K562 (cell line): ENCODE measurements around the gene CCDC85C. TPM values are rescaled to one million over a fixed set of nuclear protein-coding genes. Genes with fewer than 3 reads are reported as not detected.

ENCODE experiments used
- ATAC-seq: fragments of 200-7000 bp; cut with Tn5 transposase; 3 replicates; pipeline ENCODE4 v1.9.1; 2020; ENCODE audit warnings: moderate library complexity
- BruUV-seq: library from RNA; stranded (reverse); fragments of 400-500 nt; replicated peaks from 2 replicates; lab custom pipeline; 2021; lab: Mats Ljungman, UMichigan
- CTCF ChIA-PET: fragments of 300-600 bp; formaldehyde crosslinking; extraction: SDS; loops from one replicate; lab custom pipeline; 2021; ENCODE audit warnings: low intra/inter-chr PET ratio; lab: Yijun Ruan, JAX
- POLR2A ChIA-PET: fragments of 300-600, 350-650 bp; sonication (Branson Sonifier 250); formaldehyde crosslinking; extraction: SDS; loops from one replicate; lab custom pipeline; 2021; ENCODE audit warnings: antibody characterized with exemption, inconsistent platforms; lab: Yijun Ruan, JAX
- DNase-seq, 4 experiments: peaks; one replicate each; pipeline versions ENCODE4 v3.0.0 to v3.0.0-alpha.2; 2011 to 2018; ENCODE audit warnings: low spot score in 3 of 4, mixed read lengths in 3 of 4; ENCODE audit errors: extremely low read depth in 1 of 4
- FAIRE-seq: peaks from 2 replicates; lab custom pipeline; 2011; peaks lifted over from hg19 to GRCh38; lab: Jason Lieb, UNC
- H2AFZ ChIP-seq: 2 replicates; pipeline ENCODE4 v1.6.0; 2011; ENCODE audit warnings: low read depth, low read length, control low read depth, inconsistent platforms
- H3K27ac ChIP-seq: fragments of 200-600 bp; 3 replicates; pipeline ENCODE4 v1.8.0; 2011; ENCODE audit warnings: low read depth, mild to moderate bottlenecking, control low read depth, inconsistent platforms, low read length, moderate library complexity, mixed read lengths; ENCODE audit errors: extremely low read depth
- H3K27me3 ChIP-seq, 2 experiments: fragments of 300-600 bp in 1 of 2; 2 replicates in 1 of 2; 3 replicates in 1 of 2; pipeline versions ENCODE4 v1.6.0 to v1.8.0; 2011; ENCODE audit warnings: inconsistent platforms in 2 of 2, low read length in 2 of 2, mild to moderate bottlenecking in 1 of 2, mixed read lengths in 1 of 2, moderate library complexity in 1 of 2; ENCODE audit not compliant: control insufficient read depth in 2 of 2, insufficient read depth in 2 of 2
- H3K36me3 ChIP-seq: fragments of 300-600 bp; 3 replicates; pipeline ENCODE4 v1.8.0; 2011; ENCODE audit warnings: mild to moderate bottlenecking, low read length, inconsistent platforms; ENCODE audit not compliant: control insufficient read depth, insufficient read depth
- H3K4me1 ChIP-seq, 2 experiments: fragments of 200-600 bp in 1 of 2; replicated peaks in 1 of 2; 2 replicates in 1 of 2; 3 replicates in 1 of 2; pipeline versions ENCODE4 v1.5.1 to v1.8.0; 2011; ENCODE audit warnings: inconsistent platforms in 2 of 2, low read length in 2 of 2, mild to moderate bottlenecking in 1 of 2, mixed read lengths in 1 of 2, moderate library complexity in 1 of 2; ENCODE audit not compliant: control insufficient read depth in 2 of 2, insufficient read depth in 2 of 2
- H3K4me2 ChIP-seq: 2 replicates; pipeline ENCODE4 v1.6.1; 2011; ENCODE audit warnings: low read length, control low read depth, inconsistent platforms, mixed read lengths; ENCODE audit not compliant: insufficient read depth
- H3K4me3 ChIP-seq: fragments of 200-600 bp; sonication (generic), shearing (Covaris generic); 2 replicates; pipeline ENCODE4 v1.5.1; 2016; ENCODE audit warnings: control low read depth, inconsistent platforms
- H3K79me2 ChIP-seq: fragments of 200-600 bp; 3 replicates; pipeline ENCODE4 v1.8.0; 2011; ENCODE audit warnings: low read length, inconsistent platforms; ENCODE audit not compliant: control insufficient read depth, insufficient read depth
- H3K9ac ChIP-seq, 2 experiments: 2 replicates each; pipeline versions ENCODE4 v1.6.0 to v1.6.1; 2011; ENCODE audit warnings: low read depth in 2 of 2, low read length in 2 of 2, control low read depth in 1 of 2, inconsistent platforms in 1 of 2, mild to moderate bottlenecking in 1 of 2, mixed read lengths in 1 of 2; ENCODE audit not compliant: insufficient read depth in 1 of 2
- H3K9me1 ChIP-seq: one replicate; pipeline ENCODE4 v1.6.0; 2011; ENCODE audit warnings: inconsistent platforms, mild to moderate bottlenecking, low read length, moderate library complexity; ENCODE audit not compliant: control insufficient read depth, insufficient read depth
- H3K9me3 ChIP-seq: replicated peaks from 2 replicates; pipeline ENCODE4 v1.5.1; 2011; ENCODE audit warnings: low read depth, low read length, inconsistent platforms; ENCODE audit not compliant: control insufficient read depth, insufficient read depth
- H4K20me1 ChIP-seq: replicated peaks from 2 replicates; pipeline ENCODE4 v1.6.1; 2011; ENCODE audit warnings: low read length, inconsistent platforms, mixed read lengths; ENCODE audit not compliant: control insufficient read depth, insufficient read depth
- ATF4 ChIP-seq: fragments of 450-650 bp; formaldehyde crosslinking; IDR thresholded peaks from 2 replicates; pipeline ENCODE4 v1.4.0; 2022; ENCODE audit warnings: mild to moderate bottlenecking, moderate library complexity
- BHLHE40 ChIP-seq: IDR thresholded peaks from 2 replicates; pipeline ENCODE4 v1.6.1; 2011; ENCODE audit warnings: low read length, improper control_type of control experiment
- CCAR2 ChIP-seq: fragments of 200-400 bp; formaldehyde crosslinking; IDR thresholded peaks from 2 replicates; pipeline ENCODE4 v1.6.1; 2017; ENCODE audit warnings: mild to moderate bottlenecking, low read depth, low read length
- DACH1 ChIP-seq: fragments of 450-650 bp; IDR thresholded peaks from 2 replicates; pipeline ENCODE4 v1.6.1; 2018; ENCODE audit not compliant: partially characterized antibody
- DNMT1 ChIP-seq: fragments of 450-650 bp; IDR thresholded peaks from 2 replicates; pipeline ENCODE4 v1.6.1; 2016; ENCODE audit warnings: antibody characterized with exemption, mild to moderate bottlenecking
- ETV6 ChIP-seq, 3 experiments: fragments of 150-350 bp in 1 of 3; sonication (generic) in 1 of 3; formaldehyde crosslinking in 1 of 3; IDR thresholded peaks; 2 replicates each; pipeline versions ENCODE4 v1.6.1 to v1.8.0; 2014 to 2022; ENCODE audit warnings: borderline replicate concordance in 2 of 3, low read depth in 2 of 3, antibody characterized with exemption in 1 of 3, low read length in 1 of 3, mild to moderate bottlenecking in 1 of 3, missing genetic modification reagents in 1 of 3
- MLLT1 ChIP-seq, 2 experiments: fragments of 450-650 bp; IDR thresholded peaks; 2 replicates each; pipeline ENCODE4 v1.6.1; 2016
- PKNOX1 ChIP-seq: fragments of 450-650 bp; IDR thresholded peaks from 2 replicates; pipeline ENCODE4 v1.6.1; 2016
- RBM14 ChIP-seq: fragments of 200-400 bp; formaldehyde crosslinking; IDR thresholded peaks from 2 replicates; pipeline ENCODE4 v1.6.1; 2018; ENCODE audit warnings: low read depth, mild to moderate bottlenecking, low read length, moderate library complexity, borderline replicate concordance; ENCODE audit not compliant: insufficient read depth
- SMAD1 ChIP-seq: fragments of 150-350 bp; IDR thresholded peaks from 2 replicates; pipeline ENCODE4 v1.6.1; 2014; ENCODE audit warnings: low read length, low read depth; ENCODE audit not compliant: partially characterized antibody
- TCF3 ChIP-seq: sonication (generic); formaldehyde crosslinking; IDR thresholded peaks from 2 replicates; pipeline ENCODE4 v1.4.0; 2020; ENCODE audit warnings: mild to moderate bottlenecking, missing genetic modification reagents
- ZFP91 ChIP-seq: sonication (generic); formaldehyde crosslinking; IDR thresholded peaks from 2 replicates; pipeline ENCODE4 v1.8.0; 2022; ENCODE audit warnings: mild to moderate bottlenecking, missing genetic modification reagents
- ZNF280B ChIP-seq: fragments of 250-450 bp; sonication (Bioruptor Pico); IDR thresholded peaks from 2 replicates; pipeline ENCODE4 v1.5.1; 2021; ENCODE audit warnings: mild to moderate bottlenecking
- ZNF551 ChIP-seq: fragments of 250-450 bp; sonication (Bioruptor Pico); IDR thresholded peaks from 2 replicates; pipeline ENCODE4 v1.5.0; 2021; ENCODE audit warnings: mild to moderate bottlenecking, moderate library complexity
- WGBS: fragments of 100-300 bp; shearing (Covaris generic); methylation state at CpG from one replicate; pipeline ENCODE4 v1.1.6; 2016; ENCODE audit warnings: low coverage, mixed read lengths; ENCODE audit not compliant: insufficient coverage; ENCODE audit errors: missing lambda C conversion rate; 5-methylcytosine and 5-hydroxymethylcytosine counted together
- in situ Hi-C: fragments of 300-500 bp; cut with MboI; formaldehyde crosslinking; loops from 4 replicates; pipeline ENCODE4 v1.15.0; 2018; ENCODE audit warnings: inconsistent platforms, mixed read lengths
- intact Hi-C: fragments of 100-400 bp; cut with micrococcal nuclease; formaldehyde crosslinking; loops from 2 replicates; pipeline ENCODE4 v1.14.2; 2022
- polyA plus RNA-seq, 8 experiments: library from polyadenylated mRNA; depleted of rRNA in 4 of 8; stranded (reverse) in 5 of 8; unstranded in 3 of 8; fragments of >200 nt; fragmentation: Nextera tagmentation in 2 of 8; fragmentation: Illumina TruSeq in 1 of 8; extraction: Ambion mirVana in 2 of 8; extraction: Trizol in 1 of 8; gene quantifications; 2 replicates each; pipeline versions ENCODE4 v1.2.1 to v1.2.3, GENCODE V29; 2011 to 2014; ENCODE audit warnings: inconsistent platforms in 1 of 8, missing spikeins in 1 of 8
- total RNA-seq, 7 experiments: library from RNA; depleted of rRNA in 6 of 7; stranded (reverse); fragments of >200 nt in 6 of 7; fragmentation: Illumina TruSeq in 2 of 7; extraction: Trizol in 2 of 7; gene quantifications; 2 replicates each; pipeline versions ENCODE4 v1.2.1 to v1.2.3, GENCODE V29; 2011 to 2021; ENCODE audit warnings: low replicate concordance in 1 of 7

Gene CCDC85C
- total and polyA plus RNA-seq, 9 of the 15 experiments (the other 6 are each of a cell fraction or from before 2014, with no cell fraction given), result 0.18 to 22.0 (median 6.3) TPM

- BruUV-seq, result no TSS peak
- TF ChIP-seq DACH1 (peak; percentile 32), SMAD1 (no peak), MLLT1 (IDR thresholded peaks at IDR 0.05) (0 out of 4 replicates have a peak, but pooled peaks of 1 of the 2 experiments have one; percentile 65), ZNF280B (no peak), PKNOX1 (0 out of 2 replicates have a peak, but pooled peaks have one; percentile 13), CCAR2 (no peak), ZFP91 (CRISPR knock-in tag) (no peak), ZNF551 (no peak), ATF4 (CRISPR knock-in tag) (no peak), BHLHE40 (peak; percentile 64; the same call in 1 of the 2 replicates), ETV6 (IDR thresholded peaks at IDR 0.05; ENCODE audit: borderline replicate concordance in 1 of 2, low read depth in 2 of 2, low read length in 1 of 2) (no peak), ETV6 (CRISPR knock-in tag; IDR thresholded peaks at IDR 0.05; ENCODE audit: borderline replicate concordance) (no peak), TCF3 (no peak), RBM14 (no peak), DNMT1 (no peak)
Observed at GRCh38 chr14:99605299-99605961, 1.4 kb upstream of the CCDC85C start.

More at GRCh38 chr14:99605299-99605961, 1.4 kb upstream of the CCDC85C start:
- Histone ChIP-seq H3K36me3 (no peaks in the 10 kb centered on the region; the same call in 2 of the 3 replicates), H3K4me1 (peaks cover 37 to 48% of the 10 kb centered on the region in 2 experiments), H3K9ac (peak overlapping the region; percentile 73 to 95), H3K4me3 (peak overlapping the region; percentile 73), H3K4me2 (peak overlapping the region; percentile 78), H3K9me1 (no peaks in the 10 kb centered on the region), H4K20me1 (peaks cover 19% of the 10 kb centered on the region), H3K79me2 (peaks cover 31% of the 10 kb centered on the region), H3K9me3 (no peaks in the 10 kb centered on the region), H3K27ac (peak overlapping the region; percentile 84), H3K27me3 (no peaks in the 10 kb centered on the region), H2AFZ (peak overlapping the region; percentile 63)
- intact Hi-C loops (loop anchor here (1.0 kb wide), 1 partner anchor 33 kb away; no protein-coding TSS in a partner anchor), in situ Hi-C loops (no loop called here)
- ChIA-PET POLR2A (interaction anchor here (1.0 to 1.8 kb wide), 3 partner anchors 13 to 33 kb away, joined by 3 to 6 read pairs (median 4); no protein-coding TSS in a partner anchor), CTCF (no interaction called here)
- FAIRE-seq (no peak), DNase-seq (peak; percentile 76 to 82 (median 78)), ATAC-seq (peak; percentile 43)
- WGBS, result 3% methylated on average over 14 of the region's 38 CpGs
